K562 (cell line): ENCODE results near the gene OSM. TPM values are rescaled to one million over a fixed set of nuclear protein-coding genes. Genes with fewer than 3 reads are reported as not detected.

Experiments used
- ATF7 ChIP-seq: fragments of 450-650 bp; IDR thresholded peaks from 2 replicates; pipeline ENCODE4 v1.7.1; 2014; ENCODE audit warnings: mild to moderate bottlenecking, moderate library complexity
- C11orf30 ChIP-seq: fragments of 450-650 bp; IDR thresholded peaks from 2 replicates; pipeline ENCODE4 v1.6.1; 2016; ENCODE audit warnings: low read depth, mild to moderate bottlenecking
- CCAR2 ChIP-seq: fragments of 200-400 bp; formaldehyde crosslinking; IDR thresholded peaks from 2 replicates; pipeline ENCODE4 v1.6.1; 2017; ENCODE audit warnings: mild to moderate bottlenecking, low read depth, low read length
- CREM ChIP-seq: IDR thresholded peaks from 2 replicates; pipeline ENCODE4 v1.6.1; 2014; ENCODE audit warnings: antibody characterized with exemption, low read depth
- FOS ChIP-seq: IDR thresholded peaks from 3 replicates; pipeline ENCODE4 v1.6.1; 2011; ENCODE audit not compliant: insufficient read length; ENCODE audit errors: extremely low read depth
- FOXJ2 ChIP-seq: fragments of 200-800 bp; sonication (Bioruptor generic); IDR thresholded peaks from 2 replicates; pipeline ENCODE4 v1.6.1; 2016; ENCODE audit warnings: missing genetic modification characterization, missing compliant biosample characterization
- ILF3 ChIP-seq: fragments of 450-650 bp; IDR thresholded peaks from 2 replicates; pipeline ENCODE4 v1.6.1; 2018; ENCODE audit warnings: antibody characterized with exemption, mild to moderate bottlenecking, moderate library complexity, borderline replicate concordance
- KLF13 ChIP-seq: fragments of 450-650 bp; IDR thresholded peaks from 2 replicates; pipeline ENCODE4 v1.6.1; 2016; ENCODE audit warnings: missing genetic modification characterization, low read depth, mild to moderate bottlenecking, missing compliant biosample characterization, moderate library complexity, borderline replicate concordance
- KLF16 ChIP-seq: IDR thresholded peaks from 2 replicates; pipeline ENCODE4 v1.6.1; 2016; ENCODE audit warnings: antibody characterized with exemption
- L3MBTL2 ChIP-seq: fragments of 450-650 bp; IDR thresholded peaks from 2 replicates; pipeline ENCODE4 v1.6.1; 2016; ENCODE audit warnings: mild to moderate bottlenecking, moderate library complexity
- MCM2 ChIP-seq: fragments of 450-650 bp; IDR thresholded peaks from 2 replicates; pipeline ENCODE4 v1.6.1; 2017; ENCODE audit warnings: low read depth, mild to moderate bottlenecking
- PTTG1 ChIP-seq: fragments of 450-650 bp; IDR thresholded peaks from 2 replicates; pipeline ENCODE4 v1.6.1; 2016; ENCODE audit warnings: low read depth, mild to moderate bottlenecking, missing genetic modification characterization, missing compliant biosample characterization
- SIN3A ChIP-seq, 2 experiments: fragments of 150-350 bp in 1 of 2; IDR thresholded peaks; 2 replicates each; pipeline ENCODE4 v1.6.1; 2011 to 2016; ENCODE audit warnings: borderline replicate concordance in 2 of 2, low read depth in 2 of 2, low read length in 2 of 2, mild to moderate bottlenecking in 2 of 2, moderate library complexity in 2 of 2; ENCODE audit not compliant: control insufficient read depth in 1 of 2
- SMARCE1 ChIP-seq: fragments of 450-650 bp; IDR thresholded peaks from 2 replicates; pipeline ENCODE4 v1.7.1; 2016; ENCODE audit warnings: mild to moderate bottlenecking
- ZNF174 ChIP-seq: fragments of 250-450 bp; sonication (Bioruptor Pico); IDR thresholded peaks from 2 replicates; pipeline ENCODE4 v1.4.0; 2020; ENCODE audit warnings: mild to moderate bottlenecking
- ZNF24 ChIP-seq: fragments of 450-650 bp; IDR thresholded peaks from 2 replicates; pipeline ENCODE4 v1.6.1; 2016
- ZNF347 ChIP-seq: fragments of 450-650 bp; formaldehyde crosslinking; IDR thresholded peaks from 2 replicates; pipeline ENCODE4 v1.4.0; 2020; ENCODE audit warnings: low read depth, mild to moderate bottlenecking, moderate library complexity
- ZNF444 ChIP-seq: fragments of 250-450 bp; sonication (Bioruptor Pico); IDR thresholded peaks from 2 replicates; pipeline ENCODE4 v1.4.0; 2020; ENCODE audit warnings: mild to moderate bottlenecking, moderate library complexity
- ZNF717 ChIP-seq: fragments of 250-450 bp; sonication (Bioruptor Pico); IDR thresholded peaks from 2 replicates; pipeline ENCODE4 v1.5.0; 2021
- polyA plus RNA-seq, 8 experiments: library from polyadenylated mRNA; depleted of rRNA in 4 of 8; stranded (reverse) in 5 of 8; unstranded in 3 of 8; fragments of >200 nt; fragmentation: Nextera tagmentation in 2 of 8; fragmentation: Illumina TruSeq in 1 of 8; extraction: Ambion mirVana in 2 of 8; extraction: Trizol in 1 of 8; gene quantifications; 2 replicates each; pipeline versions ENCODE4 v1.2.1 to v1.2.3, GENCODE V29; 2011 to 2014; ENCODE audit warnings: inconsistent platforms in 1 of 8, missing spikeins in 1 of 8
- total RNA-seq, 7 experiments: library from RNA; depleted of rRNA in 6 of 7; stranded (reverse); fragments of >200 nt in 6 of 7; fragmentation: Illumina TruSeq in 2 of 7; extraction: Trizol in 2 of 7; gene quantifications; 2 replicates each; pipeline versions ENCODE4 v1.2.1 to v1.2.3, GENCODE V29; 2011 to 2021; ENCODE audit warnings: low replicate concordance in 1 of 7
- TF ChIP-seq, protein P1 (sequence below): sonication (generic); formaldehyde crosslinking; IDR thresholded peaks from 2 replicates; pipeline ENCODE4 v1.9.0; 2022; ENCODE audit warnings: mild to moderate bottlenecking, missing genetic modification reagents
- TF ChIP-seq, protein P2 (sequence below): fragments of 450-650 bp; conservative IDR thresholded peaks from 2 replicates; pipeline ENCODE4 v1.6.1; 2016; ENCODE audit warnings: missing genetic modification characterization, low read depth, mild to moderate bottlenecking, missing compliant biosample characterization, moderate library complexity
- TF ChIP-seq, protein P3 (sequence below): fragments of 250-450 bp; sonication (Bioruptor Pico); IDR thresholded peaks from 2 replicates; pipeline ENCODE4 v1.4.0; 2020; ENCODE audit warnings: borderline replicate concordance
- TF ChIP-seq, protein P4 (sequence below), 2 experiments: fragments of 450-650 bp in 1 of 2; sonication (generic) in 1 of 2; formaldehyde crosslinking in 1 of 2; IDR thresholded peaks in 1 of 2; conservative IDR thresholded peaks in 1 of 2; 2 replicates each; pipeline versions ENCODE4 v1.6.1 to v1.8.1; 2016 to 2023; ENCODE audit warnings: mild to moderate bottlenecking in 2 of 2, moderate library complexity in 2 of 2, inconsistent platforms in 1 of 2, missing genetic modification reagents in 1 of 2
- TF ChIP-seq, protein P5 (sequence below): fragments of 450-650 bp; IDR thresholded peaks from 2 replicates; pipeline ENCODE4 v1.6.1; 2016; ENCODE audit warnings: low read depth, mild to moderate bottlenecking, moderate library complexity
- TF ChIP-seq, protein P6 (sequence below): sonication (generic); formaldehyde crosslinking; IDR thresholded peaks from 2 replicates; pipeline ENCODE4 v1.5.0; 2020; ENCODE audit warnings: missing genetic modification reagents

The OSM gene
- total and polyA plus RNA-seq, 9 of the 15 experiments (the other 6 are each of a cell fraction or from before 2014, with no cell fraction given): 0.22 TPM; not detected in 8

DNA sequence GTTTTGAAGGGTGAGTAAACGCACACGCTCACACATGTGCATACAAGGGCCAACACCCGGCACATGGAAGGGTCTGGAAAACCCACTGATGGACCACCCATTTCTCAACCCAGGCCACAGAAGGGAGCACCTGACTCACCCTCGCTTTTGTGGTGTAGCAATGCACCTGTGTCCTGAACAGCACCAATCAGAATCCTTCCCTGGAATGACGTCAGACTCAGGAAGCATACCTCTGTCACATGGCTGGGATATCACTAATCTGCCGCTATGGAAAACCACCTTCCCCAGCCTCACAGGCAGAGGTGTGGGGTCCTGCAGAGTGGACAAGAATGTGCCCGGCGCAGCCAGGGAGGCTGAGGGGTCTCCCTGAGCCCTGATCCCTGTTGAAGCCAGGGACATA, 9.0 kb upstream of the OSM start (continued):
- no peak for TF ChIP-seq C11orf30
- no peak for TF ChIP-seq ZNF717 (CRISPR knock-in tag)
- TF ChIP-seq ATF7: peak; percentile 77
- no peak for TF ChIP-seq ILF3
- TF ChIP-seq KLF13 (tag): no peak
- no peak for TF ChIP-seq SIN3A (IDR thresholded peaks at IDR 0.05; ENCODE audit: borderline replicate concordance in 2 of 2, control insufficient read depth in 1 of 2, low read depth in 2 of 2, low read length in 2 of 2)
- no peak for TF ChIP-seq CCAR2
- no peak for TF ChIP-seq PTTG1 (tag)
- TF ChIP-seq ZNF24: no peak
- TF ChIP-seq ZNF174 (CRISPR knock-in tag): no peak
- peak; percentile 34; the same call in 1 of the 2 replicates for TF ChIP-seq CREM
- TF ChIP-seq, protein P1, sequence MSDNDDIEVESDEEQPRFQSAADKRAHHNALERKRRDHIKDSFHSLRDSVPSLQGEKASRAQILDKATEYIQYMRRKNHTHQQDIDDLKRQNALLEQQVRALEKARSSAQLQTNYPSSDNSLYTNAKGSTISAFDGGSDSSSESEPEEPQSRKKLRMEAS (CRISPR knock-in tag): peak; percentile 34; the same call in 1 of the 2 replicates
- TF ChIP-seq FOXJ2 (tag): no peak
- TF ChIP-seq, protein P2, sequence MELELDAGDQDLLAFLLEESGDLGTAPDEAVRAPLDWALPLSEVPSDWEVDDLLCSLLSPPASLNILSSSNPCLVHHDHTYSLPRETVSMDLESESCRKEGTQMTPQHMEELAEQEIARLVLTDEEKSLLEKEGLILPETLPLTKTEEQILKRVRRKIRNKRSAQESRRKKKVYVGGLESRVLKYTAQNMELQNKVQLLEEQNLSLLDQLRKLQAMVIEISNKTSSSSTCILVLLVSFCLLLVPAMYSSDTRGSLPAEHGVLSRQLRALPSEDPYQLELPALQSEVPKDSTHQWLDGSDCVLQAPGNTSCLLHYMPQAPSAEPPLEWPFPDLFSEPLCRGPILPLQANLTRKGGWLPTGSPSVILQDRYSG: no peak
- no peak for TF ChIP-seq SMARCE1
- no peak for TF ChIP-seq FOS
- TF ChIP-seq, protein P3, sequence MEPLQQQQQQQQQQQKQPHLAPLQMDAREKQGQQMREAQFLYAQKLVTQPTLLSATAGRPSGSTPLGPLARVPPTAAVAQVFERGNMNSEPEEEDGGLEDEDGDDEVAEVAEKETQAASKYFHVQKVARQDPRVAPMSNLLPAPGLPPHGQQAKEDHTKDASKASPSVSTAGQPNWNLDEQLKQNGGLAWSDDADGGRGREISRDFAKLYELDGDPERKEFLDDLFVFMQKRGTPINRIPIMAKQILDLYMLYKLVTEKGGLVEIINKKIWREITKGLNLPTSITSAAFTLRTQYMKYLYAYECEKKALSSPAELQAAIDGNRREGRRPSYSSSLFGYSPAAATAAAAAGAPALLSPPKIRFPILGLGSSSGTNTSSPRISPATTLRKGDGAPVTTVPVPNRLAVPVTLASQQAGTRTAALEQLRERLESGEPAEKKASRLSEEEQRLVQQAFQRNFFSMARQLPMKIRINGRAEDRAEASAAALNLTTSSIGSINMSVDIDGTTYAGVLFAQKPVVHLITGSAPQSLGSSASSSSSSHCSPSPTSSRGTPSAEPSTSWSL (CRISPR knock-in tag): no peak
- TF ChIP-seq, protein P4, sequence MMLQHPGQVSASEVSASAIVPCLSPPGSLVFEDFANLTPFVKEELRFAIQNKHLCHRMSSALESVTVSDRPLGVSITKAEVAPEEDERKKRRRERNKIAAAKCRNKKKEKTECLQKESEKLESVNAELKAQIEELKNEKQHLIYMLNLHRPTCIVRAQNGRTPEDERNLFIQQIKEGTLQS (IDR thresholded peaks at IDR 0.05): peak; percentile 69
- TF ChIP-seq, protein P4 (CRISPR knock-in tag; conservative IDR thresholded peaks at IDR 0.05): no peak
- no peak for TF ChIP-seq MCM2
- TF ChIP-seq, protein P5, sequence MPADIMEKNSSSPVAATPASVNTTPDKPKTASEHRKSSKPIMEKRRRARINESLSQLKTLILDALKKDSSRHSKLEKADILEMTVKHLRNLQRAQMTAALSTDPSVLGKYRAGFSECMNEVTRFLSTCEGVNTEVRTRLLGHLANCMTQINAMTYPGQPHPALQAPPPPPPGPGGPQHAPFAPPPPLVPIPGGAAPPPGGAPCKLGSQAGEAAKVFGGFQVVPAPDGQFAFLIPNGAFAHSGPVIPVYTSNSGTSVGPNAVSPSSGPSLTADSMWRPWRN: no peak
- TF ChIP-seq, protein P6, sequence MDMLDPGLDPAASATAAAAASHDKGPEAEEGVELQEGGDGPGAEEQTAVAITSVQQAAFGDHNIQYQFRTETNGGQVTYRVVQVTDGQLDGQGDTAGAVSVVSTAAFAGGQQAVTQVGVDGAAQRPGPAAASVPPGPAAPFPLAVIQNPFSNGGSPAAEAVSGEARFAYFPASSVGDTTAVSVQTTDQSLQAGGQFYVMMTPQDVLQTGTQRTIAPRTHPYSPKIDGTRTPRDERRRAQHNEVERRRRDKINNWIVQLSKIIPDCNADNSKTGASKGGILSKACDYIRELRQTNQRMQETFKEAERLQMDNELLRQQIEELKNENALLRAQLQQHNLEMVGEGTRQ: no peak
- TF ChIP-seq ZNF444: no peak
- no peak for TF ChIP-seq KLF16
- peak; percentile 40; the same call in 1 of the 2 replicates for TF ChIP-seq L3MBTL2
- no peak for TF ChIP-seq ZNF347 (CRISPR knock-in tag)
